DND-41 (cell line): Measurements from ENCODE around the gene FBXW7.

Source experiments
- ATAC-seq: fragments of 200-7000 bp; cut with Tn5 transposase; 3 replicates; pipeline ENCODE4 v1.9.1; 2021; ENCODE audit warnings: low read depth; ENCODE audit not compliant: insufficient read depth
- DNase-seq: peaks from one replicate; pipeline ENCODE4 v3.0.0-alpha.2; 2020
- H2AFZ ChIP-seq: 2 replicates; pipeline ENCODE4 v1.6.0; 2012; ENCODE audit warnings: low read depth, low read length
- H3K27ac ChIP-seq: 2 replicates; pipeline ENCODE4 v1.5.1; 2012; ENCODE audit warnings: low read length, inconsistent platforms
- H3K27me3 ChIP-seq: fragments of 200-600 bp; sonication (generic); 2 replicates; pipeline ENCODE4 v1.6.0; 2012; ENCODE audit warnings: low read length, mild to moderate bottlenecking, inconsistent platforms; ENCODE audit not compliant: insufficient read depth, poor library complexity
- H3K36me3 ChIP-seq: 2 replicates; pipeline ENCODE4 v1.5.1; 2012; ENCODE audit warnings: low read length, inconsistent platforms; ENCODE audit not compliant: insufficient read depth
- H3K4me1 ChIP-seq: 2 replicates; pipeline ENCODE4 v1.5.1; 2012; ENCODE audit warnings: mild to moderate bottlenecking, low read length; ENCODE audit not compliant: insufficient read depth
- H3K4me2 ChIP-seq: 2 replicates; pipeline ENCODE4 v1.6.0; 2012; ENCODE audit warnings: mild to moderate bottlenecking, moderate library complexity, low read length, inconsistent platforms; ENCODE audit not compliant: insufficient read depth
- H3K4me3 ChIP-seq, 2 experiments: fragments of 200-600 bp in 1 of 2; shearing (Covaris generic) in 1 of 2; 2 replicates each; pipeline ENCODE4 v1.5.1; 2012 to 2016; ENCODE audit warnings: inconsistent platforms in 2 of 2, low read length in 2 of 2, mild to moderate bottlenecking in 2 of 2, low read depth in 1 of 2, moderate library complexity in 1 of 2
- H3K79me2 ChIP-seq: 2 replicates; pipeline ENCODE4 v1.6.0; 2012; ENCODE audit warnings: low read length, inconsistent platforms; ENCODE audit not compliant: insufficient read depth
- H3K9ac ChIP-seq: 2 replicates; pipeline ENCODE4 v1.6.0; 2012; ENCODE audit warnings: low read depth, mild to moderate bottlenecking, inconsistent platforms, low read length, moderate library complexity
- H3K9me3 ChIP-seq: 2 replicates; pipeline ENCODE4 v1.5.1; 2012; ENCODE audit warnings: low read length, moderate library complexity, mild to moderate bottlenecking, inconsistent platforms; ENCODE audit not compliant: insufficient read depth, severe bottlenecking
- H4K20me1 ChIP-seq: 2 replicates; pipeline ENCODE4 v1.6.0; 2012; ENCODE audit warnings: low read length; ENCODE audit not compliant: insufficient read depth
- EZH2 ChIP-seq: IDR thresholded peaks from 3 replicates; pipeline ENCODE4 v1.6.1; 2012; ENCODE audit warnings: borderline replicate concordance, low read depth, mild to moderate bottlenecking, moderate library complexity, low read length, inconsistent platforms; ENCODE audit not compliant: severe bottlenecking
- TF ChIP-seq, protein P1 (sequence below): IDR thresholded peaks from 2 replicates; pipeline ENCODE4 v1.5.1; 2012; ENCODE audit warnings: borderline replicate concordance, low read length, moderate library complexity, mild to moderate bottlenecking; ENCODE audit not compliant: poor library complexity, severe bottlenecking; ENCODE audit errors: extremely low read depth

The FBXW7 gene

DNA sequence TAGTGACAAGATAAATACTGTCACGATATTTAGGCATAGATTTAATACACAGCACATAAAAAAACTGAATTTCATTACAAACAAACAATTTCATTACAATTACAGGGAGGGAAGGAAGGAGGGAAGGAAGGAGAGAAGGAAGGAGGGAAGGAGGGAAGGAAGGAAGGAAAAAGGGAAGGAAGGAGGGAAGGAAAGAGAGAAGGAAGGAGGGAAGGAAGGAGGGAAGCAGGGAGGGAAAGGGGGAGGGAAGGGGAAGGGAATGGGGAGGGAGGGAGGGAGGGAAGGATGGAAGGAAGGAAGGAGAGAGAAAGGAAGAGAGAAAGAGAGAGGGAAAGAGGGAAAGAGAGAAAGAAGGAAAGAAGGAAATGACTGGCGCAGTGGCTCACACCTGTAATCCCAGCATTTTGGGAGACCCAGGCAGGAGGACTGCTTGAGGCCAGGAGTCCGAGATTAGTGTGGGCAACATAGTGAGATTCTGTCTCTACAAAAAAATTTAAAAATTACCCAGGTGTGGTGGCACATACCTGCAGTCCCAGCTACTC lies 64.6 kb downstream of the FBXW7 start:
- no peaks in the 10 kb centered on the region for H3K36me3 ChIP-seq
- no peak overlapping the region for H3K4me3 ChIP-seq
- no peak overlapping the region for H3K4me2 ChIP-seq
- no peaks in the 10 kb centered on the region for H3K4me1 ChIP-seq
- H2AFZ ChIP-seq, result no peak overlapping the region
- no peaks in the 10 kb centered on the region for H3K27me3 ChIP-seq
- H3K9ac ChIP-seq, result no peak overlapping the region
- no peak overlapping the region for H3K27ac ChIP-seq
- H4K20me1 ChIP-seq, result peaks cover 3% of the 10 kb centered on the region; the same call in 1 of the 2 replicates
- no peaks in the 10 kb centered on the region for H3K9me3 ChIP-seq
- ATAC-seq (no peak), DNase-seq (no peak)
- no peak for TF ChIP-seq EZH2
- TF ChIP-seq, protein P1, sequence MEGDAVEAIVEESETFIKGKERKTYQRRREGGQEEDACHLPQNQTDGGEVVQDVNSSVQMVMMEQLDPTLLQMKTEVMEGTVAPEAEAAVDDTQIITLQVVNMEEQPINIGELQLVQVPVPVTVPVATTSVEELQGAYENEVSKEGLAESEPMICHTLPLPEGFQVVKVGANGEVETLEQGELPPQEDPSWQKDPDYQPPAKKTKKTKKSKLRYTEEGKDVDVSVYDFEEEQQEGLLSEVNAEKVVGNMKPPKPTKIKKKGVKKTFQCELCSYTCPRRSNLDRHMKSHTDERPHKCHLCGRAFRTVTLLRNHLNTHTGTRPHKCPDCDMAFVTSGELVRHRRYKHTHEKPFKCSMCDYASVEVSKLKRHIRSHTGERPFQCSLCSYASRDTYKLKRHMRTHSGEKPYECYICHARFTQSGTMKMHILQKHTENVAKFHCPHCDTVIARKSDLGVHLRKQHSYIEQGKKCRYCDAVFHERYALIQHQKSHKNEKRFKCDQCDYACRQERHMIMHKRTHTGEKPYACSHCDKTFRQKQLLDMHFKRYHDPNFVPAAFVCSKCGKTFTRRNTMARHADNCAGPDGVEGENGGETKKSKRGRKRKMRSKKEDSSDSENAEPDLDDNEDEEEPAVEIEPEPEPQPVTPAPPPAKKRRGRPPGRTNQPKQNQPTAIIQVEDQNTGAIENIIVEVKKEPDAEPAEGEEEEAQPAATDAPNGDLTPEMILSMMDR, result no peak
- H3K79me2 ChIP-seq, result peaks cover 69% of the 10 kb centered on the region

DNA sequence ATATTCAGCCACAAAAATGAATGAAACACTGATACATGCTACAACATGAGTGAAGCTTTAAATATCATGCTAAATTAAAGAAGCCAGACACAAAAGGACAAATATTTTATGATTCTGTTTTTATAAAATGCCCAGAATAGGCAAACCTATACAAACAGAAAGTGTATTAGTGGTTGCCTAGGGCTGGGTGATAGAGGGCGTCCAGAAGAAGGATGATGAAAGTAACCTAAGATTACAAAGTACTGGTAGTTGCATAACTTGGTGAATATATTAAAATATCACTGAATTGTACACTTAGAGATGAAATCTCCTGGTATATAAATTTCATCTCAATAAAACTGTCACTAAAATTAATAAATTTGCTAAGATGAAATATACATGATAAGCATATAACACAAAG lies 67.5 kb downstream of the FBXW7 start:
- H2AFZ ChIP-seq, result no peak overlapping the region
- H4K20me1 ChIP-seq, result no peaks in the 10 kb centered on the region; the same call in 1 of the 2 replicates
- H3K9ac ChIP-seq, result no peak overlapping the region
- H3K27me3 ChIP-seq, result no peaks in the 10 kb centered on the region
- ATAC-seq (no peak), DNase-seq (no peak)
- no peak overlapping the region for H3K4me3 ChIP-seq
- TF ChIP-seq EZH2, result no peak
- TF ChIP-seq, protein P1, result no peak
- no peaks in the 10 kb centered on the region for H3K36me3 ChIP-seq
- no peaks in the 10 kb centered on the region for H3K9me3 ChIP-seq
- H3K27ac ChIP-seq, result no peak overlapping the region
- H3K79me2 ChIP-seq, result peaks cover 60% of the 10 kb centered on the region
- no peak overlapping the region for H3K4me2 ChIP-seq
- H3K4me1 ChIP-seq, result peaks cover 28% of the 10 kb centered on the region

DNA sequence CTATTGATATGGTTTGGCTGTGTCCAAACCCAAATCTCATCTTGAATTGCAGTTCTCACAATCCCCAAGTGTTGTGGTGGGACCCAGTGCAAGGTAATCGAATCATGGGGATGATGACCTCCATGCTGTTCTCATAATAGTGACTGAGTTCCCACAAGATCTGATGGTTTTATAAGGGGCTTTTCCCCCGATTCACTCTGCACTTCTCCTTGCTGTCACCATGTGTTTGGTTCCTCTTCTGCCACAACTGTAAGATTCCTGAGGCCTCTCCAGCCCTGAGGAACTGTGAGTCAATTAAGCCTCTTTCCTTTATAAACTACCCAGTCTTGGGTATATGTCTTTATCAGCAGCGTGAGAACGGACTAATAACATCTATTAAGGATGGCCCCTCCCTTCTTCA lies 68.8 kb downstream of the FBXW7 start:
- Histone ChIP-seq H3K27me3 (no peaks in the 10 kb centered on the region), H4K20me1 (peaks cover 2% of the 10 kb centered on the region; the same call in 1 of the 2 replicates)

More for the DNA sequence above, 68.8 kb downstream of the FBXW7 start:
- no peak for TF ChIP-seq EZH2
- TF ChIP-seq, protein P1, result no peak
- Histone ChIP-seq H3K79me2 (peaks cover 54% of the 10 kb centered on the region), H3K9me3 (no peaks in the 10 kb centered on the region), H2AFZ (no peak overlapping the region), H3K27ac (no peak overlapping the region), H3K4me3 (no peak overlapping the region), H3K4me2 (no peak overlapping the region), H3K9ac (no peak overlapping the region), H3K36me3 (no peaks in the 10 kb centered on the region), H3K4me1 (peaks cover 41% of the 10 kb centered on the region)
- ATAC-seq, result no peak
- DNase-seq, result no peak
